K562 (cell line): ENCODE results near the gene MC2R. TPM values are rescaled to one million over a fixed set of nuclear protein-coding genes. Genes with fewer than 3 reads are reported as not detected.

Experiments
- CHD7 ChIP-seq: fragments of 200-600 bp; sonication (generic); IDR thresholded peaks from one replicate; pipeline ENCODE4 v1.6.1; 2012; ENCODE audit warnings: mild to moderate bottlenecking, low read depth, low read length, inconsistent platforms
- NFATC3 ChIP-seq: fragments of 450-650 bp; IDR thresholded peaks from 2 replicates; pipeline ENCODE4 v1.6.1; 2017; ENCODE audit warnings: mild to moderate bottlenecking
- PBX2 ChIP-seq, 2 experiments: IDR thresholded peaks in 1 of 2; conservative IDR thresholded peaks in 1 of 2; 2 replicates each; pipeline ENCODE4 v1.6.1; 2016; ENCODE audit warnings: low read depth in 2 of 2, mild to moderate bottlenecking in 1 of 2, missing compliant biosample characterization in 1 of 2, missing genetic modification characterization in 1 of 2, moderate library complexity in 1 of 2
- RAD21 ChIP-seq, 2 experiments: fragments of 250-450 bp in 1 of 2; fragments of 450-650 bp in 1 of 2; sonication (Bioruptor Pico) in 1 of 2; formaldehyde crosslinking in 1 of 2; IDR thresholded peaks in 1 of 2; conservative IDR thresholded peaks in 1 of 2; 2 replicates each; pipeline versions ENCODE4 v1.4.0 to v1.8.0; 2020 to 2022; ENCODE audit warnings: mild to moderate bottlenecking in 2 of 2, moderate library complexity in 1 of 2
- TAF9B ChIP-seq: fragments of 450-650 bp; IDR thresholded peaks from 2 replicates; pipeline ENCODE4 v1.6.1; 2018; ENCODE audit warnings: mild to moderate bottlenecking; ENCODE audit not compliant: partially characterized antibody
- ZEB2 ChIP-seq: fragments of 450-650 bp; IDR thresholded peaks from 2 replicates; pipeline ENCODE4 v1.6.1; 2016
- polyA plus RNA-seq, 8 experiments: library from polyadenylated mRNA; depleted of rRNA in 4 of 8; stranded (reverse) in 5 of 8; unstranded in 3 of 8; fragments of >200 nt; fragmentation: Nextera tagmentation in 2 of 8; fragmentation: Illumina TruSeq in 1 of 8; extraction: Ambion mirVana in 2 of 8; extraction: Trizol in 1 of 8; gene quantifications; 2 replicates each; pipeline versions ENCODE4 v1.2.1 to v1.2.3, GENCODE V29; 2011 to 2014; ENCODE audit warnings: inconsistent platforms in 1 of 8, missing spikeins in 1 of 8
- total RNA-seq, 7 experiments: library from RNA; depleted of rRNA in 6 of 7; stranded (reverse); fragments of >200 nt in 6 of 7; fragmentation: Illumina TruSeq in 2 of 7; extraction: Trizol in 2 of 7; gene quantifications; 2 replicates each; pipeline versions ENCODE4 v1.2.1 to v1.2.3, GENCODE V29; 2011 to 2021; ENCODE audit warnings: low replicate concordance in 1 of 7

MC2R gene
- total and polyA plus RNA-seq, 9 of the 15 experiments (the other 6 are each of a cell fraction or from before 2014, with no cell fraction given) = not detected

- no peak for TF ChIP-seq CHD7
- TF ChIP-seq RAD21 (CRISPR knock-in tag; conservative IDR thresholded peaks at IDR 0.05 in 1 of 2, IDR thresholded peaks at IDR 0.05 in 1 of 2) = no peak
- TF ChIP-seq NFATC3 = no peak
- TF ChIP-seq TAF9B = no peak
- TF ChIP-seq ZEB2 = no peak
- TF ChIP-seq PBX2 (CRISPR knock-in tag; IDR thresholded peaks at IDR 0.05; ENCODE audit: low read depth) = no peak
- TF ChIP-seq PBX2 (tag; conservative IDR thresholded peaks at IDR 0.05; ENCODE audit: low read depth) = no peak
These were observed 21.9 kb downstream of the MC2R start (continued) for GRCh38 chr18:13893418-13893760.
